Stimulated activated CD4-positive, alpha-beta T cell treated with anti-CD3 and anti-CD28 coated beads, Interleukin-1b, Interleukin-23, amount 100 ng/mL, for 4 hours (primary cell): Measurements from ENCODE around the gene TTC8.

Experiments
- DNase-seq, 2 donors: peaks; one replicate each; pipeline ENCODE4 v3.0.0-alpha.2; 2020; ENCODE audit warnings: low read depth in 2 of 2

The TTC8 gene

DNA sequence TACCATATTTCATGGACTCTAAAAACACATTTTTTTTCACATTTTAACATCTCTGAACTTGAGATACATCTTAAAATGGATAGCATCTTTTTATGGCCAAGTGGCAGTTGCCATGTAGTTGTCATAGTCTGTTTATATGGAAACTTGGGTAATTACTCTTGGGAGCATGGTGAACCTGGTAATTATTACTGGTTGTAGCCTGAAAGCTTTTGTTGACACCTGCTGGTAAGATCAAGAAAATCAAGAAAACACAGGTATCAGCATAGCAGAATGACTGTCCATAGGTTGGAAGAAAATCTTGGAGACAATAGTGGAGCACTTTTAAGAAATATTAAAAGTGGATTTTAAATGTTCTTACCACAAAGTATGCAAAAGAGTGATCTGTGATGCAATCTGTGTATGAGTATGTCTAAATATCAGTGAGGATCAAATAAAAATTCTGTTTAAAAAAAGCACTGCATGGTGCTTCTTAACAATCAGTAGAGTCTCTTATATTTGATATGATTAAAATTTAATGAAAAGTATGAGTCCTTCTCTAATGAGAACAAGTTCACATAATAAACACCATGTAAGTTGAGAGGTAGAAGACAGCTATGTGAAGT is 44.2 kb downstream of the TTC8 start:
- no peak for DNase-seq

DNA sequence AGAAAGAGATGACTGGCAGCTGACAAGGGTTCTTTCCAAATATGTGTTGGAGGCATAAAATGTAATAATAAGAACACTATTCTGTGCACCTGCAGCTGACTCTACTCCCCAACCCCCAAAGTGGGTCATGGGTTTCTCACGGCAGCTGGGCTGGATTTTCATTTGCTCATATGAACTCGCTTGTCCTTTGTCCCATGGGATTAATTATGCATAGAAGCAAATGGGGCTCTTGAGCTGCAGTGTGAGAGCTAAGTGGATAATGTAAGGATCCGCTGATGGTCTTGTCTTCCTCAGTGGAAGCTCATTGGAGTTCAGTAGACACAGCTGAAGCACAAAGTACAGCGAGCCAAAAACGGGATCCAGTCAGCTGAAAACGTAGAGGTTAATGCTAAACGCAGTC is 46.3 kb downstream of the TTC8 start:
- DNase-seq, result no peak

DNA sequence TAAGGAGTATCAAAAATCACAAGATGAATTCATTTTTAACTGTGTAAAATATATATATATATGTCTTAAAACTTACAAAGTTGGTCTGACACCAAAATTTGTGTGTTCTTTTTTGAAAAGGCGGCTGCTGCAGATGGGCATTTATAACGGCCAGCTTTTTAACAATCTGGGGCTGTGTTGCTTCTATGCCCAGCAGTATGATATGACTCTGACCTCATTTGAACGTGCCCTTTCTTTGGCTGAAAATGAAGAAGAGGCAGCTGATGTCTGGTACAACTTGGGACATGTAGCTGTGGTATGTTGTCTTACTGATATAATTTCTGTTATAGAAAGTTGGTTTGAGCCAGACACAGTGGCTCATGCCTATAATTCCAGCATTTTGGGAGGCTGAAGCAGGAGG is 47.0 kb downstream of the TTC8 start:
- no peak for DNase-seq

- no peak for DNase-seq
Observed at GRCh38 chr14:88872976-88873375, 48.5 kb downstream of the TTC8 start.

GRCh38 chr14:88877192-88877591 is 52.7 kb downstream of the TTC8 start:
- DNase-seq, result no peak

DNA sequence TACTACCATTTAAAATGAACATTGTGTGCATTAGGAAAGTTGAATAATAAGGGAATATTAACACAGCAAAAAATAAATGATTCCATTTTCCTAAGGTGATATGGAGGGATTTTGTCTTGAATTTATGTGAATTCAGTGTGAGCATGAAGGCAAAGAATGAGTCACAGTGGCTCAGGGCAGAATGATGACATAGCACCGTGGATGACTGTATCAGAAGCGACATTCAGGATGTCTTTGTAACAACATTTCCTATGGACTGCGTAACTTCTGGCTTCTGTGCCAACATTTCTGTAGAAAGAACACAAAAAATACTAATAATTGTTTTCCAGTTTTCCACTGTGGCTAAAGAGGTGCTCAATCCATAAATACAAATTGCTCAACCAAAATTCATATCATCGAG is 54.6 kb downstream of the TTC8 start:
- no peak for DNase-seq

DNA sequence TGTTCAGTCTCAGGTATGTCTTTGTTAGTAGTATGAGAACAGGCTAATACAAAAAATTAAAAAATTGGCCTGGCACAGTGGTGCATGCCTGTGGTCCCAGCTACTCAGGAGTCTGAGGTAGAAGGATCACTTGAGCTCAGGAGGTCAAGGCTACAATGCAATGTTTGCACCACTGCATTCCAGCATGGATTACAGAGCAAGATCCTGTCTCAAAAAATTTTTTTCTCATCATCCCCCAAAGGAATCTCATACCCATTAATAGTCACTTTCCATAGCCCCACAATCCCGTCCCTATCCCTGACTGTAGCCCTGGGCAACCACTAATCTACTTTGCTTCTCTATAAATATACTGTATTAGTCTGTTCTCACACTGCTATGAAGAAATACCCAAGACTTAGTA is 57.8 kb downstream of the TTC8 start:
- DNase-seq, result no peak

- DNase-seq, result no peak
Observed at GRCh38 chr14:88895116-88895515, 70.7 kb downstream of the TTC8 start.

GRCh38 chr14:88901189-88901588 is 76.7 kb downstream of the TTC8 start:
- DNase-seq, result no peak

- no peak for DNase-seq
Observed at GRCh38 chr14:88901991-88902390, 77.5 kb downstream of the TTC8 start.

GRCh38 chr14:88902850-88903249 is 78.4 kb downstream of the TTC8 start:
- DNase-seq, result no peak

- DNase-seq, result no peak
Observed at GRCh38 chr14:88904206-88904647, 79.8 kb downstream of the TTC8 start.

- DNase-seq, result no peak
Observed at GRCh38 chr14:88904864-88905263, 80.4 kb downstream of the TTC8 start.

- DNase-seq, result no peak
Observed at GRCh38 chr14:88908216-88908615, 83.8 kb downstream of the TTC8 start.

- DNase-seq, result no peak
Observed at GRCh38 chr14:88910386-88910785, 85.9 kb downstream of the TTC8 start.

- DNase-seq, result no peak
Observed at GRCh38 chr14:88911809-88912208, 87.4 kb downstream of the TTC8 start.

GRCh38 chr14:88914956-88915355 is 90.5 kb downstream of the TTC8 start:
- no peak for DNase-seq

DNA sequence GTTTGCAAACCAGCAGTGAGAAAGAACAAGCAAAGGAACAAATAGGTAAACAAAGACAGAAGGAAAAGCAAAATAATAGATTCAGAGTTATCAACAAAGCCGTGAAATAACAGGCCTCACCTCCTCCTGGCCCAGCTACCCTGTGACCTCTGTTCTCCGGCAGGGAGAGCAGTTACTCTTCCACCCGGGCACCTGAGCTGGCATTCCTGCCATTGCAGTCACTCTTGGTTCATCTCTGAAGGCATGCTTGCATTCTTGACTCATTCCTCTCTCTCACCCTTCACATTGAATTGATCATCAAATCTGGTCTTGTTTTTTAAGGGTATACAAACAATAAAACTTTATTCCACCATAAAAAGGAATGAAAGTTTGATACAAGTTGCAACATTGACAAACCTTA is 95.1 kb downstream of the TTC8 start:
- DNase-seq, result no peak
